Measurements from ENCODE around the gene KCNAB2.

DNA sequence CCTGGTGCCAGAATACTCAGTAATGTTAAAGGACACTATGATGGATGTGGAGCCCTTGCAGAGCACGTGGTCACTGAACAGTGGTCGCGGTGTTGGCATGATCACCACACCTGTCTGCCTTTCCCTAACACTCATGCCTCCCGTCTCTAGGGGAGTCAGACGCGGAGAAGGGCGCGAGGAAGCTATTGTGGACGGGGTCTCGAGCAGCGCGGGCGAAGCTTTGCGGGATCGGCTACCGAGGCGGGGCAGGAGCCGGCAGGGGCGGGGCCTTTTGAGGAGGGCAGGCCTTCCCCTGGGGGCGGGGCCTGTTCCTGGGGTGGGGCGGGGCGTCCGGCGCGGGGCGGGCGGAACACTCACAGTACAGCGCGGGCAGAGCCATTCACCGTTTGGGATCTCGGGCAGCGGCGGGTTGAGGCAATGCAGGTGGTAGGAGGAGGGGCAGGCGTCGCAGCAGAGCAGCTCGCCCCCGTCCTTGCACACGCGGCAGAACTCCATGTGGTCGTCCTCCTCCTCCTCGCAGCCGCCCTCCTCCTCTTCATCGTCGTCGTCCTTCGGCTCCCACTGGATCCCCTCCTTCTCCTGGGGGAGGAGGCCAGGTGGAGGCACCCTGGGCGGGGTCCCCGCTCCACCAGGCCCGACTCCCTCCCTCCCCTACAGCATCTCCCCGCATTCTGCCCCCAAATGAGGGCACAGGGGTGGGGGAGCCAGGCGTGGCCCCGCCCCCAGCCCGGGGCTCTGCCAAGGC, 103.0 kb downstream of the KCNAB2 start:
- TF ChIP-seq SMAD4 (CRISPR knock-in tag; IDR thresholded peaks at IDR 0.05), result no peak
- no peak; the same call in 1 of the 2 replicates for TF ChIP-seq USF2 (CRISPR knock-in tag; IDR thresholded peaks at IDR 0.05)
- TF ChIP-seq IRF2 (CRISPR knock-in tag; IDR thresholded peaks at IDR 0.05; ENCODE audit: borderline replicate concordance, low read depth), result no peak
- no peak for TF ChIP-seq FOXJ3 (CRISPR knock-in tag; IDR thresholded peaks at IDR 0.05; ENCODE audit: borderline replicate concordance)
- TF ChIP-seq USF1 (CRISPR knock-in tag; IDR thresholded peaks at IDR 0.05), result peak; percentile 30; the same call in 1 of the 2 replicates
- TF ChIP-seq FOXP4 (CRISPR knock-in tag; IDR thresholded peaks at IDR 0.05), result peak; percentile 69; the same call in 1 of the 2 replicates
- no peak; the same call in 1 of the 2 replicates for TF ChIP-seq ZNF232 (CRISPR knock-in tag; IDR thresholded peaks at IDR 0.05)
- TF ChIP-seq SP1 (CRISPR knock-in tag; conservative IDR thresholded peaks at IDR 0.05), result peak; percentile 58; the same call in 1 of the 2 replicates
- no peak for TF ChIP-seq CTCF (IDR thresholded peaks at IDR 0.05)
- 0 out of 2 replicates have a peak, but pooled peaks have one; percentile 21 for TF ChIP-seq ATF3 (CRISPR knock-in tag; conservative IDR thresholded peaks at IDR 0.05)

Data from WTC11 (cell line).